SJCRH30 (cell line): Measurements from ENCODE around the gene ZEB1. TPM values are rescaled to one million over a fixed set of nuclear protein-coding genes. Genes with fewer than 3 reads are reported as not detected.
"Not testable (repeated sequence)": the region's sequence is repeated elsewhere in the genome, so short reads cannot be mapped to it uniquely, and the experiment has no call there.

Source experiments
- DNase-seq, 2 experiments: peaks; one replicate each; pipeline ENCODE4 v3.0.0-alpha.2; 2015 to 2020
- H3K27ac ChIP-seq: fragments of 250-450 bp; sonication (Bioruptor Pico); 2 replicates; pipeline ENCODE4 v1.5.1; 2020; ENCODE audit warnings: mild to moderate bottlenecking, moderate library complexity
- H3K27me3 ChIP-seq: fragments of 250-450 bp; sonication (Bioruptor Pico); 2 replicates; pipeline ENCODE4 v1.5.1; 2020; ENCODE audit warnings: mild to moderate bottlenecking, moderate library complexity
- H3K36me3 ChIP-seq: fragments of 250-450 bp; sonication (Bioruptor Pico); 2 replicates; pipeline ENCODE4 v1.5.1; 2020; ENCODE audit warnings: mild to moderate bottlenecking, moderate library complexity
- H3K4me1 ChIP-seq: fragments of 250-450 bp; sonication (Bioruptor Pico); 2 replicates; pipeline ENCODE4 v1.5.1; 2020; ENCODE audit warnings: mild to moderate bottlenecking, moderate library complexity
- H3K4me3 ChIP-seq: fragments of 250-450 bp; sonication (Bioruptor Pico); 2 replicates; pipeline ENCODE4 v1.5.1; 2020; ENCODE audit warnings: mild to moderate bottlenecking, moderate library complexity
- H3K9me3 ChIP-seq: fragments of 250-450 bp; sonication (Bioruptor Pico); replicated peaks from 2 replicates; pipeline ENCODE4 v1.5.1; 2020; ENCODE audit warnings: mild to moderate bottlenecking, moderate library complexity
- total RNA-seq: library from RNA; depleted of rRNA; stranded (reverse); fragments of >200 nt; shearing (Covaris generic); gene quantifications from 2 replicates; pipeline ENCODE4 v1.2.3, GENCODE V29; 2014

Gene ZEB1
- total RNA-seq, 1 experiment from 2014 or later, result 77.9 TPM

GRCh38 chr10:31343009-31343408 is 24.0 kb downstream of the ZEB1 start:
- H3K36me3 ChIP-seq, result peaks cover 3% of the 10 kb centered on the region
- no peak overlapping the region for H3K27ac ChIP-seq
- no peaks in the 10 kb centered on the region for H3K27me3 ChIP-seq
- H3K4me1 ChIP-seq, result peaks cover 7% of the 10 kb centered on the region
- DNase-seq, result no peak
- H3K4me3 ChIP-seq, result no peak overlapping the region
- H3K9me3 ChIP-seq, result no peaks in the 10 kb centered on the region

DNA sequence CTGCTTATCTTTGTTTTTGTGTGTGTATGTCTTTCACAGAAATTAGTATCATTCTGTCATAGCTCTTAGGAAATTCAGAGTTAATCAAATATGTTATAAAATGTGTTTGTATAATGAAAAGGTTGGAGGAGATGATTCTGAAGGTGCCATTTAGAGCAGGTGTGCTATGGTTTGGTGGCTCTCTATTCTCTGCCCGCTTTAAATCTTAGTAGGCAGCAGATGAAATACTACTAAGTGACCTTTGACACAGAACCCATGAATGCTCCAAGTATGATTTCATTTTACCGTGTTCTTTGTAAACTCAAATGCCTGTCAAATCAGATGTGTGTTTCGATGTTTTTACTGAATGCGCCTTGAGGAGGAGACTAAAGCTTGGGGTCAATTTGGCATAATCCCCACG is 24.5 kb downstream of the ZEB1 start:
- Histone ChIP-seq H3K9me3 (no peaks in the 10 kb centered on the region), H3K4me3 (no peak overlapping the region), H3K27me3 (no peaks in the 10 kb centered on the region), H3K27ac (no peak overlapping the region), H3K4me1 (peaks cover 8% of the 10 kb centered on the region), H3K36me3 (peaks cover 3% of the 10 kb centered on the region)
- DNase-seq, result no peak

- H3K27me3 ChIP-seq, result no peaks in the 10 kb centered on the region
- H3K4me3 ChIP-seq, result no peak overlapping the region
- H3K4me1 ChIP-seq, result peaks cover 11% of the 10 kb centered on the region
- H3K9me3 ChIP-seq, result no peaks in the 10 kb centered on the region
- no peak overlapping the region for H3K27ac ChIP-seq
- no peak for DNase-seq
- H3K36me3 ChIP-seq, result peaks cover 3% of the 10 kb centered on the region; the same call in 1 of the 2 replicates
These were observed 26.9 kb downstream of the ZEB1 start for GRCh38 chr10:31345886-31346285.

DNA sequence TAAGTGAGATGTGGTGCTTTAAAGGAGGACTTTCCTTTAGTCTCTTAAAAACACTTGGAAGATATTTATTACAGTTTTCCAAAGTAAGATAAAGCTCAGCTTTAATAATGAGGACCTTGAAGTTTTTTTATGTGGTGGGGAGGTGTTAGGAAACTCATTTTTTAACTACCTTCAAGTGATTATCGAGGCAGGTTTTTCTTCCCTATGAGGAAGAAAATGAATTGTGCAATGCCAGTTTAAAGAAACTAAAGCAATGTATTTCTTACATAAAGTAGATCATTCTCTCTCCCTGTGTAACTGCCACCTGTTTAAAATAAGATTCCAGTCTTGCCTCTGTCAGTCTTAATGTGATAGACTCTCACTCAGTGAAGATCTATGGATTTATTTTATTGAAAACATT is 27.9 kb downstream of the ZEB1 start:
- H3K4me1 ChIP-seq, result peaks cover 11% of the 10 kb centered on the region
- H3K27me3 ChIP-seq, result no peaks in the 10 kb centered on the region
- DNase-seq, result no peak
- no peak overlapping the region for H3K27ac ChIP-seq
- peaks cover 3% of the 10 kb centered on the region; the same call in 1 of the 2 replicates for H3K36me3 ChIP-seq
- H3K4me3 ChIP-seq, result no peak overlapping the region
- H3K9me3 ChIP-seq, result no peaks in the 10 kb centered on the region

GRCh38 chr10:31347705-31348104 is 28.7 kb downstream of the ZEB1 start:
- no peak overlapping the region for H3K27ac ChIP-seq
- no peak overlapping the region for H3K4me3 ChIP-seq
- no peaks in the 10 kb centered on the region for H3K9me3 ChIP-seq
- H3K36me3 ChIP-seq, result peaks cover 3% of the 10 kb centered on the region; the same call in 1 of the 2 replicates
- H3K4me1 ChIP-seq, result peaks cover 11% of the 10 kb centered on the region
- H3K27me3 ChIP-seq, result no peaks in the 10 kb centered on the region
- DNase-seq, result peak; percentile 3 to 23

DNA sequence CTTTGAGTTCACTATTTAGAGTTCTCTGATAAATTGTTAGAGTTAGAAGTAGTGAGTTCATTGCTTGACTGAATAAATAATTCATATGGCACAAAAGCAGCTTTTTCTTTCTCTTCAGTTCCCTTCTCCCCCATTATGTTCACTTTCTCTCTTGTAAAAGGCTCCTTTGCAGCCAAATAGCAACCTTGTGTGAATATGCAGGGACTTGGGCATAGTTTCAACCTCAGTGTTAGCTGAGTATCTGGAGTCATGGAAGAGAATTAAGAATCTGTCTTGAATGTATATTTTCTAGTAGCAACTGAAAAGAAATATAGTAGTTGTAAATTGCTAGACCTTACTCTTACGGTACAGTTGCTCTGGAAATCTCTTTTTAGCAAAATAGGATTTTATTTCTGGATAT is 31.9 kb downstream of the ZEB1 start:
- Histone ChIP-seq H3K27me3 (no peaks in the 10 kb centered on the region), H3K9me3 (no peaks in the 10 kb centered on the region), H3K36me3 (no peaks in the 10 kb centered on the region), H3K4me3 (no peak overlapping the region), H3K27ac (no peak overlapping the region), H3K4me1 (peaks cover 11% of the 10 kb centered on the region)
- no peak for DNase-seq

- H3K27ac ChIP-seq, result no peak overlapping the region
- H3K4me3 ChIP-seq, result no peak overlapping the region
- DNase-seq, result no peak
- no peaks in the 10 kb centered on the region for H3K27me3 ChIP-seq
- peaks cover 8% of the 10 kb centered on the region for H3K4me1 ChIP-seq
- H3K9me3 ChIP-seq, result no peaks in the 10 kb centered on the region
- H3K36me3 ChIP-seq, result no peaks in the 10 kb centered on the region
These were observed 33.6 kb downstream of the ZEB1 start for GRCh38 chr10:31352436-31353226.

DNA sequence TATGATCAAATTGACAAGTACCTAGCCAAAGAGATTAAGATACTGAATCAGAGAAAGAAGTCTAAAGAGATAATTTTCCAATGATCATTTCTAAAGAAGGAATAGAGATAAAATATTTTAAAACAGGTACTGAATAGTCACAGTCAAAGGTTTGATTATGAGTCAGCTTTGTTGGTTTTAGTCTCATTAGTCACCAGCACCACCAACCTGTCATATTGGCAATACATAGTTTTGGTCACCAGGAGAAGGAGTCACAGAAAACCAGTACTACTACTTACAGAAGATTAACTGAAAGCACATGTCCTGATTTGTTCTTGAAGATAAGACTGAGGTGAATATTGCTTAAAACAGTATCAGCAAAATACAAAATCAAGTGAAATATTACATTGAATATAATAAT is 34.6 kb downstream of the ZEB1 start:
- no peaks in the 10 kb centered on the region for H3K9me3 ChIP-seq
- peak in 1 of 2 experiments; percentile 14 for DNase-seq
- no peaks in the 10 kb centered on the region for H3K27me3 ChIP-seq
- no peak overlapping the region for H3K4me3 ChIP-seq
- H3K36me3 ChIP-seq, result no peaks in the 10 kb centered on the region
- H3K27ac ChIP-seq, result no peak overlapping the region
- H3K4me1 ChIP-seq, result 0 out of 2 replicates have a peak, but pooled peaks cover 3% of the 10 kb centered on the region

- peaks cover 3% of the 10 kb centered on the region; the same call in 1 of the 2 replicates for H3K4me1 ChIP-seq
- H3K9me3 ChIP-seq, result no peaks in the 10 kb centered on the region
- H3K4me3 ChIP-seq, result no peak overlapping the region
- no peaks in the 10 kb centered on the region for H3K27me3 ChIP-seq
- H3K27ac ChIP-seq, result no peak overlapping the region
- DNase-seq, result no peak
- peaks cover 2% of the 10 kb centered on the region; the same call in 1 of the 2 replicates for H3K36me3 ChIP-seq
These were observed 39.8 kb downstream of the ZEB1 start for GRCh38 chr10:31358688-31359330.

DNA sequence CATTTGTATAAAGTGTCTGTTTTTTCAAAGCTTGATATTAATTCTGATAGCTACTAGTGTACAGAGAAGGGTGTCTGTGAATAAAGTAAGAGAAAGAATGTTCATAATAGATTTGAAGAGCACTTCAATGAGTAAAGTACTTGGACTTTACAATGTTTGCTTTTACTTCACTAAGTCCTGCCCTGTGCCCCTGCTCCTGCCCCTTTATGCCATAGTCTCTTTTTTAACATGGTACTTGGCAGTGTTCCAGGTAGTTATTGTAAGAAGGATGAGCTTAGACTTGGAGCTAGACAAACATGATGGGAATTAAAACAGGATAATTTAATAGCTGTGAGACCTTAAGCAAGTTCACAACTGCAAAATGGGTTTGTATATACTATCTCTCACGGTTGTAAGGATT is 41.0 kb downstream of the ZEB1 start:
- Histone ChIP-seq H3K27ac (no peak overlapping the region), H3K4me3 (no peak overlapping the region), H3K9me3 (no peaks in the 10 kb centered on the region), H3K36me3 (peaks cover 2% of the 10 kb centered on the region; the same call in 1 of the 2 replicates), H3K4me1 (peaks cover 3% of the 10 kb centered on the region; the same call in 1 of the 2 replicates), H3K27me3 (no peaks in the 10 kb centered on the region)
- DNase-seq, result peak in 1 of 2 experiments; percentile 36

DNA sequence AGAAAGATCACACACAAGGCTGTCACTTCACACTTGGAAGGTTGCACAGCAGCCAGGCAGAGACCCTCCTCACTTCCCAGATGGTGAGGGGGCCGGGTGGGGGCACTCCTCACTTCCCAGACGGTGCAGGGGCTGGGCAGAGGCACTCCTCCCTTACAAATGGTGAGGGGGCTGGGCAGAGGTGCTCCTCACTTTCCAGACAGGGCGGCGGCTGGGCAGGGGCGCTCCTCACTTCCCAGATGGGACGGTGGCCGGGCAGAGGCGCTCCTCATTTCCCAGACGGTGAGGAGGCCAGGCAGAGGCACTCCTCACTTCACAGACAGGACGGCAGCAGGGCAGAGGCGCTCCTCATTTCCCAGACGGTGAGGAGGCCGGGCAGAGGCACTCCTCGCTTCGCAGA is 42.5 kb downstream of the ZEB1 start:
- peak in 1 of 2 experiments; percentile 3 for DNase-seq
- H3K36me3 ChIP-seq, H3K9me3 ChIP-seq, H3K27ac ChIP-seq, H3K4me1 ChIP-seq, H3K4me3 ChIP-seq, H3K27me3 ChIP-seq: not testable (repeated sequence)

DNA sequence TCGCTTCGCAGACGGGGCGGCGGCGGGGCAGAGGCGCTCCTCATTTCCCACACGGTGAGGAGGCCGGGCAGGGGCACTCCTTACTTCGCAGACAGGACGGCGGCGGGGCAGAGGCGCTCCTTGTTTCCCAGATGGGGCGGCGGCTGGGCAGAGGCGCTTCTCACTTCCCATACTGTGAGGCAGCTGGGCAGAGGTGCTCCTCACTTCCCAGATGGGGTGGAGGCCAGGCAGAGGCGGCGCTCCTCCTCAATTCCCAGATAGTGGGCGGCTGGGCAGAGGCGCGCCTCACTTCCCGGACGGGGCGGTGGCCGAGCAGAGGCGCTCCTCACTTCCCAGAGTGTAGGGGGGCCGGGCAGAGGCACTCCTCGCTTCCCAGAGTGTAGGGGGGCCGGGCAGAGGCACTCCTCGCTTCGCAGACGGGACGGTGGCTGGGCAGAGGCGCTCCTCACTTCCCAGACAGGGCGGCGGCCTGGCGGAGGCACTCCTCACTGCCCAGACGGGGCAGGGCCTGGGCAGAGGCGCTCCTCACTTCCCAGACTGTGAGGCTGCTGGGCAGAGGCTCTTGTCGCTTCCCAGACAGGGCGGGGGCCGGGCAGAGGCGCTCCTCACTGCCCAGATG is 43.1 kb downstream of the ZEB1 start:
- H3K27ac ChIP-seq, result no peak overlapping the region
- DNase-seq, result peak in 1 of 2 experiments; percentile 4
- H3K9me3 ChIP-seq, result no peaks in the 10 kb centered on the region
- H3K27me3 ChIP-seq, result no peaks in the 10 kb centered on the region
- H3K4me3 ChIP-seq, result no peak overlapping the region
- peaks cover 3% of the 10 kb centered on the region; the same call in 1 of the 2 replicates for H3K4me1 ChIP-seq
- H3K36me3 ChIP-seq, result peaks cover 4% of the 10 kb centered on the region; the same call in 1 of the 2 replicates

GRCh38 chr10:31363696-31364095 is 44.7 kb downstream of the ZEB1 start:
- H3K36me3 ChIP-seq, H3K4me1 ChIP-seq, H3K4me3 ChIP-seq, H3K27ac ChIP-seq, H3K27me3 ChIP-seq, H3K9me3 ChIP-seq, DNase-seq: not testable (repeated sequence)

GRCh38 chr10:31364238-31364637 is 45.2 kb downstream of the ZEB1 start:
- not testable (repeated sequence) for H3K4me1 ChIP-seq, H3K27me3 ChIP-seq, DNase-seq, H3K36me3 ChIP-seq, H3K4me3 ChIP-seq, H3K27ac ChIP-seq, H3K9me3 ChIP-seq

DNA sequence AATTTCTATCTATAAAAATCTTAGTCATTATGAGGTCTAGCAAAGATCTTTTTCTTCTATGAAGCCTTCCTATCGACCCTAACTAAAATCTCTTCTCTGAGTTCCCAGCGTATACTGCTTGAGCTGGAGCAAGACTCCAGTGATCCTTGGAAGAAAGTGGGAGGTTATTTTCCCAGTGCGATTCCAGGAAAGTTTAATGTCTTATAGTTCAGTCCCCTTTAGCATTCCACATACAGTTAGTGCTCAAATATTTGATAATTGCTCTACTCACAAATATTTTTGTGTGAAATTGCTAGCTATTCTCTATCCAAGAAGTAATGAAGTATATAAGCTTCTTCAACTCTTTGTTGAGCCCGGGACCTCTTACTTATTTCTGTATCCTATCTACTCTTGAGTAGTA is 47.7 kb downstream of the ZEB1 start:
- H3K36me3 ChIP-seq, result peaks cover 4% of the 10 kb centered on the region; the same call in 1 of the 2 replicates
- DNase-seq, result no peak
- no peaks in the 10 kb centered on the region for H3K9me3 ChIP-seq
- no peak overlapping the region for H3K27ac ChIP-seq
- no peak overlapping the region for H3K4me3 ChIP-seq
- H3K4me1 ChIP-seq, result no peaks in the 10 kb centered on the region
- no peaks in the 10 kb centered on the region for H3K27me3 ChIP-seq
